Parathyroid adenoma (tissue), 2 donors: Measurements from ENCODE around the gene FECH.

Experiments used
- H2AFZ ChIP-seq: fragments of 300-600 bp; sonication (generic); one replicate; pipeline ENCODE4 v1.7.0; 2017; ENCODE audit warnings: antibody characterized with exemption, mild to moderate bottlenecking
- H3K27ac ChIP-seq: fragments of 300-600 bp; sonication (generic); one replicate; pipeline ENCODE4 v1.7.0; 2017
- H3K27me3 ChIP-seq: fragments of 300-600 bp; sonication (generic); one replicate; pipeline ENCODE4 v1.7.0; 2017; ENCODE audit warnings: low read length; ENCODE audit not compliant: control insufficient read depth, insufficient read depth
- H3K36me3 ChIP-seq: fragments of 300-600 bp; sonication (generic); one replicate; pipeline ENCODE4 v1.7.0; 2017; ENCODE audit warnings: low read length; ENCODE audit not compliant: control insufficient read depth, insufficient read depth
- H3K4me1 ChIP-seq: fragments of 300-600 bp; sonication (generic); one replicate; pipeline ENCODE4 v1.7.0; 2017; ENCODE audit warnings: control low read depth
- H3K4me2 ChIP-seq: fragments of 300-600 bp; sonication (generic); one replicate; pipeline ENCODE4 v1.7.0; 2017; ENCODE audit warnings: low read length
- H3K4me3 ChIP-seq: fragments of 300-600 bp; sonication (generic); one replicate; pipeline ENCODE4 v1.7.0; 2017; ENCODE audit warnings: low read depth, low read length
- H3K79me2 ChIP-seq: fragments of 300-600 bp; sonication (generic); one replicate; pipeline ENCODE4 v1.7.0; 2017; ENCODE audit warnings: control low read depth
- H3K9ac ChIP-seq: fragments of 300-600 bp; sonication (generic); one replicate; pipeline ENCODE4 v1.7.0; 2017; ENCODE audit warnings: mild to moderate bottlenecking
- H3K9me3 ChIP-seq: fragments of 300-600 bp; sonication (generic); one replicate; pipeline ENCODE4 v1.7.0; 2017; ENCODE audit warnings: low read length; ENCODE audit not compliant: control insufficient read depth
- TF ChIP-seq, protein P1 (sequence below): fragments of 300-600 bp; sonication (generic); IDR thresholded peaks from one replicate; pipeline ENCODE4 v1.7.0; 2017; ENCODE audit warnings: antibody characterized with exemption, mild to moderate bottlenecking
- donor health status: primary hyperparathyroidism.

The FECH gene

GRCh38 chr18:57534511-57534909 is 52.0 kb downstream of the FECH start:
- Histone ChIP-seq H3K9ac (no peak overlapping the region), H3K9me3 (no peaks in the 10 kb centered on the region), H3K4me2 (no peak overlapping the region), H3K27me3 (no peaks in the 10 kb centered on the region), H3K79me2 (no peaks in the 10 kb centered on the region), H3K27ac (peak overlapping the region; percentile 75), H3K4me1 (peaks cover 19% of the 10 kb centered on the region), H2AFZ (peak overlapping the region; percentile 79), H3K4me3 (no peak overlapping the region), H3K36me3 (no peaks in the 10 kb centered on the region)
- TF ChIP-seq, protein P1, sequence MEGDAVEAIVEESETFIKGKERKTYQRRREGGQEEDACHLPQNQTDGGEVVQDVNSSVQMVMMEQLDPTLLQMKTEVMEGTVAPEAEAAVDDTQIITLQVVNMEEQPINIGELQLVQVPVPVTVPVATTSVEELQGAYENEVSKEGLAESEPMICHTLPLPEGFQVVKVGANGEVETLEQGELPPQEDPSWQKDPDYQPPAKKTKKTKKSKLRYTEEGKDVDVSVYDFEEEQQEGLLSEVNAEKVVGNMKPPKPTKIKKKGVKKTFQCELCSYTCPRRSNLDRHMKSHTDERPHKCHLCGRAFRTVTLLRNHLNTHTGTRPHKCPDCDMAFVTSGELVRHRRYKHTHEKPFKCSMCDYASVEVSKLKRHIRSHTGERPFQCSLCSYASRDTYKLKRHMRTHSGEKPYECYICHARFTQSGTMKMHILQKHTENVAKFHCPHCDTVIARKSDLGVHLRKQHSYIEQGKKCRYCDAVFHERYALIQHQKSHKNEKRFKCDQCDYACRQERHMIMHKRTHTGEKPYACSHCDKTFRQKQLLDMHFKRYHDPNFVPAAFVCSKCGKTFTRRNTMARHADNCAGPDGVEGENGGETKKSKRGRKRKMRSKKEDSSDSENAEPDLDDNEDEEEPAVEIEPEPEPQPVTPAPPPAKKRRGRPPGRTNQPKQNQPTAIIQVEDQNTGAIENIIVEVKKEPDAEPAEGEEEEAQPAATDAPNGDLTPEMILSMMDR: no peak

- Histone ChIP-seq H3K27ac (peak overlapping the region; percentile 75), H3K9ac (no peak overlapping the region), H3K4me3 (no peak overlapping the region), H3K36me3 (no peaks in the 10 kb centered on the region), H3K79me2 (no peaks in the 10 kb centered on the region), H2AFZ (peak overlapping the region; percentile 79), H3K27me3 (no peaks in the 10 kb centered on the region), H3K4me2 (no peak overlapping the region), H3K9me3 (no peaks in the 10 kb centered on the region), H3K4me1 (peaks cover 19% of the 10 kb centered on the region)
- TF ChIP-seq, protein P1: no peak
These were observed 52.5 kb downstream of the FECH start for GRCh38 chr18:57533868-57534510.

GRCh38 chr18:57533006-57533867 is 53.3 kb downstream of the FECH start:
- no peaks in the 10 kb centered on the region for H3K36me3 ChIP-seq
- H3K9me3 ChIP-seq: no peaks in the 10 kb centered on the region
- H3K4me2 ChIP-seq: peak overlapping the region; percentile 27
- H3K27ac ChIP-seq: peak overlapping the region; percentile 75
- H3K4me1 ChIP-seq: peaks cover 19% of the 10 kb centered on the region
- H3K4me3 ChIP-seq: no peak overlapping the region
- peak overlapping the region; percentile 79 for H2AFZ ChIP-seq
- no peaks in the 10 kb centered on the region for H3K27me3 ChIP-seq
- H3K9ac ChIP-seq: no peak overlapping the region
- H3K79me2 ChIP-seq: no peaks in the 10 kb centered on the region
- TF ChIP-seq, protein P1: no peak

GRCh38 chr18:57529151-57529550 is 57.4 kb downstream of the FECH start:
- no peak overlapping the region for H3K27ac ChIP-seq
- H3K4me1 ChIP-seq: peaks cover 14% of the 10 kb centered on the region
- no peak overlapping the region for H3K9ac ChIP-seq
- H3K27me3 ChIP-seq: no peaks in the 10 kb centered on the region
- H3K36me3 ChIP-seq: no peaks in the 10 kb centered on the region
- H2AFZ ChIP-seq: no peak overlapping the region
- H3K4me3 ChIP-seq: no peak overlapping the region
- H3K79me2 ChIP-seq: no peaks in the 10 kb centered on the region
- H3K9me3 ChIP-seq: no peaks in the 10 kb centered on the region
- TF ChIP-seq, protein P1: no peak
- H3K4me2 ChIP-seq: no peak overlapping the region
